ENCODE data around the gene FBN3.
"Not testable (repeated sequence)": the region's sequence is repeated elsewhere in the genome, so short reads cannot be mapped to it uniquely, and the experiment has no call there.

FBN3 gene

GRCh38 chr19:8056533-8056932 is 92.9 kb downstream of the FBN3 start:
- DNase-seq (ENCODE audit: low spot score) = no peak

GRCh38 chr19:8054169-8054568 is 95.2 kb downstream of the FBN3 start:
- no peak for DNase-seq (ENCODE audit: low spot score)

- DNase-seq (ENCODE audit: low spot score) = no peak
Measured at GRCh38 chr19:8052464-8052859, 96.9 kb downstream of the FBN3 start, which contains the start of gene CCL25. TSS of gene CCL25 (plus strand) at chr19:8052760. CDS start at chr19:8053050, 290 bp downstream.

- DNase-seq (ENCODE audit: low spot score) = peak; percentile 56
Measured at GRCh38 chr19:8050274-8051096, 98.9 kb downstream of the FBN3 start.

- no peak for DNase-seq (ENCODE audit: low spot score)
Measured at GRCh38 chr19:8046569-8047165, 102.7 kb downstream of the FBN3 start.

GRCh38 chr19:8045872-8046568 is 103.4 kb downstream of the FBN3 start:
- DNase-seq (ENCODE audit: low spot score) = no peak

- no peak for DNase-seq (ENCODE audit: low spot score)
Measured at GRCh38 chr19:8044018-8044417, 105.4 kb downstream of the FBN3 start.

GRCh38 chr19:8042900-8043299 is 106.5 kb downstream of the FBN3 start:
- no peak for DNase-seq (ENCODE audit: low spot score)

GRCh38 chr19:8041531-8041931 is 107.9 kb downstream of the FBN3 start:
- no peak for DNase-seq (ENCODE audit: low spot score)

GRCh38 chr19:8039231-8039630 is 110.2 kb downstream of the FBN3 start:
- DNase-seq (ENCODE audit: low spot score) = no peak

GRCh38 chr19:8038815-8039214 is 110.6 kb downstream of the FBN3 start:
- DNase-seq (ENCODE audit: low spot score) = no peak

- no peak for DNase-seq (ENCODE audit: low spot score)
Measured at GRCh38 chr19:8036434-8037099, 112.8 kb downstream of the FBN3 start.

GRCh38 chr19:8034178-8034525 is 115.2 kb downstream of the FBN3 start:
- no peak for DNase-seq (ENCODE audit: low spot score)

- not testable (repeated sequence) for DNase-seq (ENCODE audit: low spot score)
Measured at GRCh38 chr19:8033287-8034177, 115.9 kb downstream of the FBN3 start.

GRCh38 chr19:8030960-8031359 is 118.4 kb downstream of the FBN3 start:
- no peak for DNase-seq (ENCODE audit: low spot score)

GRCh38 chr19:8028951-8029491 is 120.4 kb downstream of the FBN3 start:
- no peak for DNase-seq (ENCODE audit: low spot score)

GRCh38 chr19:8025316-8025715 is 124.1 kb downstream of the FBN3 start:
- no peak for DNase-seq (ENCODE audit: low spot score)

GRCh38 chr19:8024256-8024655 is 125.1 kb downstream of the FBN3 start:
- not testable (repeated sequence) for DNase-seq (ENCODE audit: low spot score)

- DNase-seq (ENCODE audit: low spot score) = no peak
Measured at GRCh38 chr19:8023371-8023770, 126.0 kb downstream of the FBN3 start.

- DNase-seq (ENCODE audit: low spot score) = no peak
Measured at GRCh38 chr19:8022275-8022674, 127.1 kb downstream of the FBN3 start.

GRCh38 chr19:8021374-8021773 is 128.0 kb downstream of the FBN3 start:
- DNase-seq (ENCODE audit: low spot score) = no peak
